Measurements from ENCODE around the gene GPR4.

GPR4 gene

DNA sequence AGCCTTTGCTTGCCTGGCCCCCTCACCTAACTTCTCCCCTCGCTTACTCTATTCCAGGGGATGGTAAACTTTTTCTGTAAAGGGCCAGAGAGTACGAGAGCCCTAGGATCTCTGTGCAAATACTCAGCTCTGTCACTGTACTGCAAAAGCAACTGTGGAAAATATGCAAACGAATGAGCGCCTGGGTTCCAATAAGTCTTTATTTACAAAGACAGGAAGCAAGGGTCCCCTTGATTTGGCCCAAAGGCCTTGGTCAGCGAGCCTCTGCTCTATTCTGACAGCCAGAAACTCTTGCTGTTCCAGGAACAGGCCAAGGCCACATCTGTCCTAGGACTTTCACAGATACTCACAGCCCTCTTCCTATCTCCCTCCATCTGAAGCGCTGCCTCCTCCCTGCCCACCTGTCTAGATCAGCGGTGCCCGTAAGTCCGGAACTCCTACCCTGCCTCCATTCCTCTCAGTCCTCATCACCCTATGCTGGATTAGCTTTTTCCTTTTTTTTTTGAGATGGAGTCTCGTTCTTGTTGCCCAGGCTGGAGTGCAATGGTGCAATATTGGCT is 54.7 kb downstream of the GPR4 start:
- no peak for DNase-seq

DNA sequence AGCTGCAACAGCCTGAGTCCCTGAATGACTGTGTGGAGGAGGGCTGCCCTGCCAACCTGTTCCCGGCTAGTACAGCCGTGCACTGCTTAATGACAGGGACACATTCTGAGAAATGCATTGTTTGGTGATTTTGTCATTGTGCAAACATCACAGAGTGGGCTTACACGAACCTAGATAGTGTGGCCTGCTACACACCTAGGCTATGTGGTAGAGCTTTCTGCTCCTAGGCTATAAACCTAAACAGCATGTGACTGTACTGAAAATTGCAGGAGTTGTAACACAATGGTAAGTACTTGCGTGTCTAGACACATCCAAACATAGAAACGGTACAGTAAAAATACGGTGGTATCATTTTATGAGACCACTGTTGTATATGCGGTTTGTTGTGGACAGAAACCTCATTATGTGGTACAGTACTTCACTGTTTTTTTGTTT is 59.8 kb downstream of the GPR4 start:
- no peak for DNase-seq

All from left hindlimb (tissue), 1 donor.